Natural killer cell treated with Interleukin-12 subunit alpha and Interleukin-12 subunit beta and Interleukin-15 and Interleukin-18, amount 100 ng/mL, for 72 hours (primary cell): ENCODE results near the gene FAM120AOS. TPM values are rescaled to one million over a fixed set of nuclear protein-coding genes. Genes with fewer than 3 reads are reported as not detected.

Source experiments
- ATAC-seq, 2 donors: fragments of 150-1000 bp; cut with Tn5 transposase in 1 of 2; sonication (Bioruptor Pico), chemical (Tn5 transposase) in 1 of 2; 2 replicates each; pipeline ENCODE4 v1.10.0; 2021
- DNase-seq: peaks from one replicate; pipeline ENCODE4 v3.0.0; 2022; ENCODE audit warnings: low spot score
- H3K27ac Mint-ChIP-seq, 2 donors: 1 replicate in 1 of 2; 2 replicates in 1 of 2; pipeline ENCODE4 v1.8.0; 2022; ENCODE audit warnings: mixed read lengths in 2 of 2, mild to moderate bottlenecking in 1 of 2, moderate library complexity in 1 of 2
- H3K27me3 Mint-ChIP-seq, 2 donors: 1 replicate in 1 of 2; 2 replicates in 1 of 2; pipeline ENCODE4 v1.8.0; 2022; ENCODE audit warnings: mixed read lengths in 2 of 2
- H3K36me3 Mint-ChIP-seq: one replicate; pipeline ENCODE4 v1.8.0; 2022; ENCODE audit warnings: mixed read lengths
- H3K4me1 Mint-ChIP-seq, 2 donors: 1 replicate in 1 of 2; 2 replicates in 1 of 2; pipeline ENCODE4 v1.8.0; 2022; ENCODE audit warnings: low read depth in 2 of 2, mixed read lengths in 2 of 2, mild to moderate bottlenecking in 1 of 2
- H3K4me3 Mint-ChIP-seq: one replicate; pipeline ENCODE4 v1.8.0; 2022; ENCODE audit warnings: mixed read lengths
- H3K9me3 Mint-ChIP-seq: 2 replicates; pipeline ENCODE4 v1.8.0; 2022; ENCODE audit warnings: mixed read lengths
- total RNA-seq, 2 donors: library from RNA; stranded (reverse); gene quantifications; one replicate each; pipeline ENCODE4 v1.2.3, GENCODE V29; 2022

FAM120AOS gene
- total RNA-seq, 2 donors from 2014 or later, result 28.6 to 36.0 TPM

DNA sequence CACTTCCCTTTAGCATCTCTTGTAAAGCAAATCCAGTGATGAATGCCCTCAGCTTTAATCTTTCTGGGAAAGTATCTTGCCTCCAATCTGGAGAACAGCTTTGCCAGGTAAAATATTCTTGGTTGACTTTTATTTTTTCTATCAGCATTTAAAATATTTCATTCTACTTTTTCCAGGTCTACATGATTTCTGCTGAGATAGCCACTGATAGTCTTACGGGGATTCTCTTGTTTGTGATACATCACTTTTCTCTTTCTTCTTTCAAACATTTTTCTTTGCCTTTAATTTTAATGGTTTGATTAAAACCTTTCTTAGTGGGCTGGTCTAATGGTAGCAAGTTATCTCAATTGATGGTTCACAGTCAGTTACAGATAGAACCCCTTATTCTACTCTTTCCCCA is 35.8 kb downstream of the FAM120AOS start:
- H3K27me3 Mint-ChIP-seq, result peaks cover 30 to 33% of the 10 kb centered on the region in 2 donors
- no peaks in the 10 kb centered on the region for H3K4me1 Mint-ChIP-seq
- no peak overlapping the region for H3K27ac Mint-ChIP-seq
- H3K36me3 Mint-ChIP-seq, result peaks cover 13% of the 10 kb centered on the region
- DNase-seq (no peak), ATAC-seq (no peak)
- peaks cover 5% of the 10 kb centered on the region for H3K9me3 Mint-ChIP-seq
- no peak overlapping the region for H3K4me3 Mint-ChIP-seq

DNA sequence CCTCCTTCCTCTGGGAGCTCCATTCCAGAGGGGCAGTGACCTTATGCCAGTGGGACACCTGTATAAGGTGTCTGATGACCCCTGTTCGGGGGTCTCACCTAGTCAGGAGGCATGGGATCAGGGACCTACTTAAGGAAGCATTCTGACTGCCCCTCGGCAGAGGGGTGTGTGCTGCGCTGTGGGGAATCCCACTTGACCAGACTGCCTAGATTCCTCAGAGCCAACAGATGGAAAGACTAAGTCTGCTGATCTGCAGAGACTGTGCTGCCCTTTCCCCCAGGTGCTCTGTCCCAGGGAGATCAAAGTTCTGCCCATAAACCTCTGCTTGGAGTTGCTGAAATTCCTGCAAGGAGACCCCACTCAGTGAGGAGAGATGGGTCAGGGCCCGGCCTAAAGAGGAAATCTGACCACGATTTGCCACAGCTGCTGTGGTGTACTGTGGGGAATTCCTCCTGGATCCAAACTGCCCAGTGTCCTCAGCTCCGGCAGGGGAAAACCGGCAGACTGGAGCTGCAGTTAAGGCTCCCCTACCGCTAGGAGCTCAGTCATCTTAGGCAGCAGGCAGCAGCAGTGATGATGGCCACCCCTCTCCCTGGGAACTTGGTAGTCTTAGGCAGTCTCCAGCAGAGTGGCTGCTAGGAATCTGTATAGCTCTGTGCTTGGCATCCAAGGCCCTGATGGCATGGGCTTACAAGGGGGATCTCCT is 36.7 kb downstream of the FAM120AOS start:
- DNase-seq (no peak), ATAC-seq (no peak)
- Mint-ChIP-seq H3K36me3 (peaks cover 13% of the 10 kb centered on the region), H3K4me3 (no peak overlapping the region), H3K27ac (no peak overlapping the region), H3K4me1 (no peaks in the 10 kb centered on the region), H3K9me3 (peaks cover 5% of the 10 kb centered on the region), H3K27me3 (peaks cover 37 to 39% of the 10 kb centered on the region in 2 donors)

DNA sequence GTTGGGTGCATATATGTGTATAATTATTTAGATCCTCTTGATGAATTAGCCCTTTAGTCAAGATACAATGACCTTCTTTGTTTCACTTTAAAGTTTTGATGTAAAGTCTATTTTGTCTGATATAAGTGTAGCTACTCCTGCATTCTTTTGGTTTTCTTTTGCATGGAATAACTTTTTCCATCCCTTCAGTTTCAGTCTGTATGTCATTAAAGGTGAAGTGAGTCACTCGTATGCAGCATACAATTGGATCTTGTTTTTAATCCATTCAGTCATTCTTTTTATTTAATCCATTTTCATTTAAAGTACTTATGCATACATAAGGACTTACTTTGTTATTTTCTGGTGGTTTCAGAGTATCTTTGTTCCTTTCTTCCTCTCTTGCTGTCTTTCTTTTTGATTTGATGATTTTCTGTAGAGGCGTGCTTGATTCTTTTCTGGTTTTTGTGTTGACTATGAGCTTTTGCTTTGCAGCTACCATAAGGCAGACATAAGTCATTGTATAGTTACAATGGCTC is 38.1 kb downstream of the FAM120AOS start:
- H3K27me3 Mint-ChIP-seq, result peaks cover 42 to 52% of the 10 kb centered on the region in 2 donors

DNA sequence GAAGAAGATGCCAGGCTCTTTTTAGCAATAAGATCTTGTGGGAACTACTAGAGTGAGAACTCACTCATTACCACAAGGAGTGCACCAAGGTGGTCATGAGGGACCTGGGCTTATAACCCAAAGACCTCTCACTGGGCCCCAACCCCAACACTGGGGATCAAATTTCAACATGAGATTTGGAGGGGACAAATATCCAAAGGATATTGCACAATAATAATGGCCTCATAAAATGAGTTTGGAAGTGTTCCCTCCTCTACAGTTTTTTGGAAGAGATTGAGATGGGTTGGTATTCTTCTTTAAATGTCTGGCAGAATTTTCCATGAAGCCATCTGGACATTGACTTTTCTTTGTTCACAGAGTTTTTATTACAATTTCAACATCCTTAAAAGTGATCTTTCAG is 39.9 kb downstream of the FAM120AOS start:
- Mint-ChIP-seq H3K4me3 (no peak overlapping the region), H3K4me1 (no peaks in the 10 kb centered on the region), H3K27me3 (peaks cover 41 to 69% of the 10 kb centered on the region in 2 donors), H3K27ac (no peak overlapping the region), H3K36me3 (peaks cover 5% of the 10 kb centered on the region), H3K9me3 (peaks cover 5% of the 10 kb centered on the region)
- DNase-seq (no peak), ATAC-seq (no peak)

More for the DNA sequence above, 38.1 kb downstream of the FAM120AOS start:
- Mint-ChIP-seq H3K4me3 (no peak overlapping the region), H3K4me1 (no peaks in the 10 kb centered on the region), H3K27ac (no peak overlapping the region), H3K9me3 (peaks cover 5% of the 10 kb centered on the region), H3K36me3 (peaks cover 13% of the 10 kb centered on the region)
- no peak for DNase-seq
- ATAC-seq, result no peak

DNA sequence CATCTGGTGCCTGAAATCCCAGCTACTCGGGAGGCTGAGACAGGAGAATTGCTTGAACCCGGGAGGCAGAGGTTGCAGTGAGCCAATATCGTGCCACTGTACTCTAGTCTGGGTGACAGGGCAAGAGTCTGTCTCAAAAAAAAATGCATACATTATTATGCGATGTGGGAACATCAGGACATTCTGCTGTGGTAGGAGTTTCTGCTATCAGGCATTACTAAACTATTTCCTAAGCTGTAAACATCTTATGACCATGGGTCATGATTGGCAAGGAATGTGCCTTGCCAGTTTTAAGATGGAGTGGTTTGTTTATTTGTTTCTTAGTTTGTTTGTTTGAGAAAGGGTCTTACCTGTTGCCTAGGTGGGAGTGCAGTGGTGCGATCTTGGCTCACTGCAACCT is 47.0 kb downstream of the FAM120AOS start:
- H3K27ac Mint-ChIP-seq, result no peak overlapping the region
- no peak overlapping the region for H3K4me3 Mint-ChIP-seq

DNA sequence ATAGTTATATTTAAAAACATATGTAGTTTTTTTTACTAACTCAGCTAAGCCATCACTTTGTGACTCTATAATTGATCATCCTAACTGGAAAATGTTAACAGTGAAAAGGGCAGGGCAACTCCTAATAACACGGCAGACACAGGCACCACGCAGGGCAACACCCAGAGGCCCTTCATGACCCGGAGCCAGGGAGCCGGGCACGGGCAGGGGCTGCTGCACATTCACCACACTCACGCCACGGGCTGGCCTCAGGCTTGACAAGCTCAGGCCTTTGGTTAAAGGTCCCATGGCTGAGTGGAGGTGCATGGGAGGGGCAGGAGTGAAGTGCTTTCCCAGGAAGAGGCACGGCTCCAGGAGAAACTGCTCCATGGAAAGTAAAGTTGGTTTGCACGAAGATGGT is 54.9 kb downstream of the FAM120AOS start:
- Mint-ChIP-seq H3K36me3 (no peaks in the 10 kb centered on the region), H3K27ac (no peak overlapping the region), H3K27me3 (peaks cover 8 to 15% of the 10 kb centered on the region in 2 donors), H3K4me3 (no peak overlapping the region), H3K4me1 (no peaks in the 10 kb centered on the region), H3K9me3 (no peaks in the 10 kb centered on the region)
- no peak for DNase-seq
- ATAC-seq, result no peak

More for the DNA sequence above, 47.0 kb downstream of the FAM120AOS start:
- ATAC-seq (no peak), DNase-seq (no peak)
- Mint-ChIP-seq H3K4me1 (no peaks in the 10 kb centered on the region), H3K9me3 (no peaks in the 10 kb centered on the region), H3K27me3 (peaks cover 21 to 47% of the 10 kb centered on the region in 2 donors), H3K36me3 (no peaks in the 10 kb centered on the region)

DNA sequence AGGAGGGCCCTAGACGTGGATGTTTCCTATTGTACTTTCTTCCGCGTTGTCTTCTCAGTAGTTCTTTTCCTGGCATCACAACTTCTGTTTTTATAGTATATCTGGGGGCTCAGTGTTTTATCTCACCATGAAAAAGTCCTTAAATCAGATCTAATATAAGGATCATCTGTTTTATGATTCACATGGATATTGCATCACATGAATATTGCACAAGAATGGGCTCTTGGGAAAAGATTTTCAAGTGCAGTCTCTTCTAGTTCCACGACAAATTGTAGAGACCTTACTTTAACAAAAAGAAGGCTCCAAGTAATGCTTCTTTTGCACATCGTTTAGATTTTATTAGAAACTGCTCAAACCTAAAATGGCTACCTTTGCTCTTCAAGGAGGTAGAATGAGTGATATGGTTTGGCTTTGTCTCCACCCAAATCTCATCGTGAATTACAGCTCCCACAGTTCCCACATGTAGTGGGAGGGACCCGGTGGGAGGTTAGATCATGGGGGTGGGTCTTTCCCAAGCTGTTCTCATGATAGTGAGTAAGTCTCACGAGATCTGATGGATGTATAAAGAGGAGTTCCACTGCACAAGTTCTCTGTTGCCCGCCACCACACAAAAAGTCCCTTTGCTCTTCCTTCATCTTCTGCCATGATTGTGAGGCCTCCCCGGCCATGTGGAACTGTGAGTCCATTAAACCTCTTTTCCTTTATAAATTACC is 55.6 kb downstream of the FAM120AOS start:
- Mint-ChIP-seq H3K27ac (no peak overlapping the region), H3K9me3 (no peaks in the 10 kb centered on the region), H3K4me1 (no peaks in the 10 kb centered on the region), H3K27me3 (peaks cover 8 to 15% of the 10 kb centered on the region in 2 donors), H3K36me3 (no peaks in the 10 kb centered on the region), H3K4me3 (no peak overlapping the region)
- DNase-seq, result no peak
- ATAC-seq, result no peak

Other genes with a start within 250 kb of the FAM120AOS start
- gene FAM120A, start 1.9 kb downstream of the FAM120AOS start, total RNA-seq, result 100 to 1,000 TPM; 138 to 154 TPM
- 10 to 100 TPM; 14.9 to 19.5 TPM for gene PHF2, start 123.0 kb upstream of the FAM120AOS start, total RNA-seq